ENCODE data around the gene PLCB3.

GRCh38 chr11:64230985-64231365, 20.4 kb upstream of the PLCB3 start:
- TF ChIP-seq, protein P1, sequence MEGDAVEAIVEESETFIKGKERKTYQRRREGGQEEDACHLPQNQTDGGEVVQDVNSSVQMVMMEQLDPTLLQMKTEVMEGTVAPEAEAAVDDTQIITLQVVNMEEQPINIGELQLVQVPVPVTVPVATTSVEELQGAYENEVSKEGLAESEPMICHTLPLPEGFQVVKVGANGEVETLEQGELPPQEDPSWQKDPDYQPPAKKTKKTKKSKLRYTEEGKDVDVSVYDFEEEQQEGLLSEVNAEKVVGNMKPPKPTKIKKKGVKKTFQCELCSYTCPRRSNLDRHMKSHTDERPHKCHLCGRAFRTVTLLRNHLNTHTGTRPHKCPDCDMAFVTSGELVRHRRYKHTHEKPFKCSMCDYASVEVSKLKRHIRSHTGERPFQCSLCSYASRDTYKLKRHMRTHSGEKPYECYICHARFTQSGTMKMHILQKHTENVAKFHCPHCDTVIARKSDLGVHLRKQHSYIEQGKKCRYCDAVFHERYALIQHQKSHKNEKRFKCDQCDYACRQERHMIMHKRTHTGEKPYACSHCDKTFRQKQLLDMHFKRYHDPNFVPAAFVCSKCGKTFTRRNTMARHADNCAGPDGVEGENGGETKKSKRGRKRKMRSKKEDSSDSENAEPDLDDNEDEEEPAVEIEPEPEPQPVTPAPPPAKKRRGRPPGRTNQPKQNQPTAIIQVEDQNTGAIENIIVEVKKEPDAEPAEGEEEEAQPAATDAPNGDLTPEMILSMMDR (IDR thresholded peaks at IDR 0.05) = no peak
- TF ChIP-seq POLR2A (IDR thresholded peaks at IDR 0.05) (no peak), POLR2AphosphoS5 (IDR thresholded peaks at IDR 0.05) (no peak), EP300 (IDR thresholded peaks at IDR 0.05) (no peak)

Measured in upper lobe of left lung (tissue), 4 donors.